Adrenal gland (tissue), 12 donors: ENCODE measurements around the gene PITX2. TPM values are rescaled to one million over a fixed set of nuclear protein-coding genes. Genes with fewer than 3 reads are reported as not detected.

Experiments
- DNase-seq, 7 donors: peaks; one replicate each; pipeline ENCODE4 v3.0.0-alpha.2; 2019 to 2020
- H3K27ac ChIP-seq, 5 donors: fragments of 200-600 bp; sonication (generic) in 4 of 5; 1 replicate in 3 of 5; 2 replicates in 2 of 5; pipeline versions ENCODE4 v1.5.1 to v1.8.0; 2016 to 2020; ENCODE audit warnings: mild to moderate bottlenecking in 1 of 5
- H3K27me3 ChIP-seq: fragments of 200-600 bp; 2 replicates; pipeline ENCODE4 v1.8.0; 2021
- H3K36me3 ChIP-seq, 2 donors: fragments of 200-600 bp; replicated peaks in 1 of 2; 1 replicate in 1 of 2; 2 replicates in 1 of 2; pipeline versions ENCODE4 v1.5.1 to v1.8.0; 2018 to 2022
- H3K4me1 ChIP-seq, 2 donors: fragments of 200-600 bp; replicated peaks in 1 of 2; 1 replicate in 1 of 2; 2 replicates in 1 of 2; pipeline versions ENCODE4 v1.5.1 to v1.8.0; 2018 to 2021
- H3K4me3 ChIP-seq, 4 donors: fragments of 200-600 bp; sonication (generic) in 3 of 4; one replicate each; pipeline ENCODE4 v1.5.1; 2016 to 2018
- H3K9me3 ChIP-seq, 3 donors: fragments of 200-600 bp; sonication (generic) in 1 of 3; replicated peaks in 1 of 3; 1 replicate in 2 of 3; 2 replicates in 1 of 3; pipeline versions ENCODE4 v1.5.1 to v1.8.0; 2016 to 2021
- POLR2A ChIP-seq, 2 donors: fragments of 450-650 bp; IDR thresholded peaks; one replicate each; pipeline ENCODE4 v1.6.1; 2017; ENCODE audit warnings: antibody characterized with exemption in 2 of 2, mild to moderate bottlenecking in 2 of 2, moderate library complexity in 1 of 2
- WGBS, 4 donors: extraction: QIAGEN DNeasy Blood & Tissue Kit in 2 of 4; methylation state at CpG; one replicate each; pipeline versions ENCODE4 v1.1.5 to v1.1.7; 2013 to 2017; 5-methylcytosine and 5-hydroxymethylcytosine counted together
- intact Hi-C, 2 donors: fragments of 100-400 bp; cut with DNase I; formaldehyde crosslinking; loops; one replicate each; pipeline versions ENCODE4 v1.14.1 to v1.15.0; 2022 to 2023
- polyA plus RNA-seq, 3 donors: library from polyadenylated mRNA; stranded (reverse); fragments of 200-250 nt in 2 of 3; fragments of 350-450 nt in 1 of 3; fragmentation: Illumina TruSeq in 1 of 3; extraction: RNeasy Lipid Tissue Mini Kit (QIAGEN cat#74804) in 1 of 3; gene quantifications; one replicate each; pipeline ENCODE4 v1.2.3, GENCODE V29; 2013 to 2014
- total RNA-seq, 9 donors: library from RNA; depleted of rRNA in 4 of 9; stranded (reverse); fragments of >200 nt in 4 of 9; fragments of 120-200 nt in 1 of 9; fragmentation: NEBNext Ultra II Directional in 1 of 9; extraction: Animal tissue kit (Norgen Biotek cat#: 25700) in 1 of 9; gene quantifications; one replicate each; pipeline versions ENCODE4 v1.1.0 to v1.2.4, GENCODE V29; 2013 to 2023
- TF ChIP-seq, protein P1 (sequence below), 6 experiments: fragments of 450-650 bp in 4 of 6; fragments of 200-600 bp in 2 of 6; sonication (generic) in 1 of 6; IDR thresholded peaks; 1 replicate in 5 of 6; 2 replicates in 1 of 6; pipeline versions ENCODE4 v1.5.1 to v1.8.0; 2016 to 2021; ENCODE audit warnings: antibody characterized with exemption in 6 of 6, mild to moderate bottlenecking in 2 of 6, moderate library complexity in 1 of 6
- donor health status: healthy with polysubstance abuse.
- donor health status: Bipolar disorder and iron deficiency.
- donor health status: DM: yes; HTN: yes; CAD: no.
- donor health status: DM: no; HTN: no; CAD: no.
- donor health status: DM: no; HTN: no; CAD: no.
- donor health status: DM: yes; HTN: yes; CAD: no.

Gene PITX2
- total and polyA plus RNA-seq, 12 donors = 0.22 TPM; not detected in 11

DNA sequence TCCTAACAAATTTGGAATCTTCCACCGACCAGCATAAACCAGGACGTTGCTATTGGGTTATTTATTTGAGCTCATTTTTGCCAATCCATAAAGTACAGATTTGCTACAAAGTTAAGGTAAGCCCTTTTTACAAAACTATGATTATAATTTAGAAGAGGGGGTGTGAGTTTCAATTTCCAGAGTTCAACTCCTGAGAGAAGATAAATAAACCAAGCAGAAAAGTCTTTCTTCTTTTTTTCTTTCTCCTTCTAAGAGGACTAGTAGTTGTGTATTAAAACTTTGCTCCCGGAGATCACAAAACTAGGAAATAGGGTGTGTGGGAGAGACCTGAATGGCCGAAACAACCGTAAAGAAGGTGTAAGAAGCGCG, 2.6 kb downstream of the PITX2 start:
- H3K4me1 ChIP-seq = peaks cover 14 to 21% of the 10 kb centered on the region in 2 donors
- TF ChIP-seq POLR2A (IDR thresholded peaks at IDR 0.05) = no peak
- TF ChIP-seq, protein P1, sequence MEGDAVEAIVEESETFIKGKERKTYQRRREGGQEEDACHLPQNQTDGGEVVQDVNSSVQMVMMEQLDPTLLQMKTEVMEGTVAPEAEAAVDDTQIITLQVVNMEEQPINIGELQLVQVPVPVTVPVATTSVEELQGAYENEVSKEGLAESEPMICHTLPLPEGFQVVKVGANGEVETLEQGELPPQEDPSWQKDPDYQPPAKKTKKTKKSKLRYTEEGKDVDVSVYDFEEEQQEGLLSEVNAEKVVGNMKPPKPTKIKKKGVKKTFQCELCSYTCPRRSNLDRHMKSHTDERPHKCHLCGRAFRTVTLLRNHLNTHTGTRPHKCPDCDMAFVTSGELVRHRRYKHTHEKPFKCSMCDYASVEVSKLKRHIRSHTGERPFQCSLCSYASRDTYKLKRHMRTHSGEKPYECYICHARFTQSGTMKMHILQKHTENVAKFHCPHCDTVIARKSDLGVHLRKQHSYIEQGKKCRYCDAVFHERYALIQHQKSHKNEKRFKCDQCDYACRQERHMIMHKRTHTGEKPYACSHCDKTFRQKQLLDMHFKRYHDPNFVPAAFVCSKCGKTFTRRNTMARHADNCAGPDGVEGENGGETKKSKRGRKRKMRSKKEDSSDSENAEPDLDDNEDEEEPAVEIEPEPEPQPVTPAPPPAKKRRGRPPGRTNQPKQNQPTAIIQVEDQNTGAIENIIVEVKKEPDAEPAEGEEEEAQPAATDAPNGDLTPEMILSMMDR (IDR thresholded peaks at IDR 0.05) = no peak

GRCh38 chr4:110619463-110620247, 3.2 kb downstream of the PITX2 start:
- intact Hi-C loops = no loop called here
- peaks cover 99% of the 10 kb centered on the region for H3K27me3 ChIP-seq
- no peak overlapping the region for H3K4me3 ChIP-seq
- no peak overlapping the region for H3K27ac ChIP-seq
- peaks cover 14 to 21% of the 10 kb centered on the region in 2 donors for H3K4me1 ChIP-seq
- H3K9me3 ChIP-seq = no peaks in the 10 kb centered on the region
- H3K36me3 ChIP-seq = no peaks in the 10 kb centered on the region
- WGBS, 4 donors = 26 to 43% (median 28%) methylated on average over 30 to 35 of the region's 35 CpGs
- no peak for DNase-seq
- TF ChIP-seq, protein P1 (IDR thresholded peaks at IDR 0.05) = no peak
- TF ChIP-seq POLR2A (IDR thresholded peaks at IDR 0.05) = no peak

More for the DNA sequence above, 2.6 kb downstream of the PITX2 start:
- no peak overlapping the region for H3K27ac ChIP-seq
- no peaks in the 10 kb centered on the region for H3K36me3 ChIP-seq
- H3K4me3 ChIP-seq = no peak overlapping the region
- no peak for DNase-seq
- no peaks in the 10 kb centered on the region for H3K9me3 ChIP-seq
- intact Hi-C loops = no loop called here
- 47 to 58% (median 54%) methylated on average over 7 of the region's 7 CpGs for WGBS, 4 donors
- peaks cover 99% of the 10 kb centered on the region for H3K27me3 ChIP-seq

DNA sequence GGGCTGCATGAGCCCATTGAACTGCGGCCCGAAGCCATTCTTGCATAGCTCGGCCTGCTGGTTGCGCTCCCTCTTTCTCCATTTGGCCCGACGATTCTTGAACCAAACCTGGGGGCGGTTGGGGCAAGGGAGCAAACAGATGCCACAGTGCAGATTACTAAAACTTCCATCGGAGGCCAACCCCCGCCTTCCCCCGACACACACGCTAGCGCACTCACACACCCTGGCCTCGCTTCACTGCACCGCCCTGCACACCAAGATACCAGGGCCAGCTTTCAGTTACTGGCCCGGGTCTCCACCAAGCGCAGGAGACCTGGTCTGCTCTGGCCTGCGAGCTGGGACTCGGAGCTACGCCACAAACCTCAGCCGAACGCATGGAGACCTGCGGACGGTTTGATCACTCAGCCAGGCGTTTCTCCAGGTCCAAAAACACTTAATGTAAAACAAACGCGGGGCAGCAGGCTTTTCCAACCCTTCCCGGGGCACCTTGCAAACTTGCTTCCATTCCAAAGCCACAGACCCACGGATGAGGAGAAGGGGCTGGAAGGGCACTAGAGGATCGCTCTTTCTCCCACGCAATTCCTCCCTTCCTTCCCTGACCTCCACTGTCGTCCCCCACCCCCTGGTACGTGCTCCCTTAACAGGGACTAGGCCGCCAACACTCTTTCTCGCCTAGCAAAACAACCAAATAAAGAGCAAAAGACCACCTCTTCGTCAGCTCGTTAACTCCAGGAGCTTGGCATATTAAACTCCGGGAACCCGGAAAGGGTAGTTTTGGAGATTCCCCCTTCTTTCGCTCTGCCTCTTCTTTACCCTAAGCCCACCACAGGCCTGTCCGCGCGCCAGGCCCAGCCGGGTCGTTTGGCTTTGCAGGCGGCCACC, 4.1 kb downstream of the PITX2 start:
- H3K27me3 ChIP-seq = peaks cover 99% of the 10 kb centered on the region
- H3K27ac ChIP-seq = no peak overlapping the region
- no peak for DNase-seq
- intact Hi-C loops = no loop called here
- peaks cover 14 to 21% of the 10 kb centered on the region in 2 donors for H3K4me1 ChIP-seq
- no peak for TF ChIP-seq POLR2A (IDR thresholded peaks at IDR 0.05)
- TF ChIP-seq, protein P1 (IDR thresholded peaks at IDR 0.05) = no peak
- H3K4me3 ChIP-seq = no peak overlapping the region
- no peaks in the 10 kb centered on the region for H3K9me3 ChIP-seq
- no peaks in the 10 kb centered on the region for H3K36me3 ChIP-seq
- WGBS, 4 donors = 28 to 37% (median 33%) methylated on average over 40 to 45 of the region's 45 CpGs
